NOMO-1 treated with DMSO at 0.1 percent for 48 hours (cell line): ENCODE data around the gene ABCA9.
"Not testable (repeated sequence)": the region's sequence is repeated elsewhere in the genome, so short reads cannot be mapped to it uniquely, and the experiment has no call there.

Experiments
- DNase-seq: peaks from one replicate; lab custom pipeline; 2025; ENCODE audit not compliant: unreplicated experiment; lab: John Stamatoyannopoulos, UW

The ABCA9 gene

GRCh38 chr17:69044371-69044770 is 16.4 kb downstream of the ABCA9 start:
- no peak for DNase-seq

- no peak for DNase-seq
Measured at GRCh38 chr17:69043098-69043734, 17.5 kb downstream of the ABCA9 start.

- DNase-seq = no peak
Measured at GRCh38 chr17:69042308-69042707, 18.4 kb downstream of the ABCA9 start.

GRCh38 chr17:69031839-69032238 is 28.9 kb downstream of the ABCA9 start:
- no peak for DNase-seq

GRCh38 chr17:69030169-69030568 is 30.6 kb downstream of the ABCA9 start:
- peak; percentile 12 for DNase-seq

GRCh38 chr17:69018687-69019086 is 42.0 kb downstream of the ABCA9 start:
- DNase-seq = peak; percentile 4

- no peak for DNase-seq
Measured at GRCh38 chr17:69018022-69018615, 42.6 kb downstream of the ABCA9 start.

GRCh38 chr17:69015631-69016030 is 45.1 kb downstream of the ABCA9 start:
- no peak for DNase-seq

- DNase-seq = no peak
Measured at GRCh38 chr17:69012895-69013805, 47.6 kb downstream of the ABCA9 start.

GRCh38 chr17:69009930-69010329 is 50.8 kb downstream of the ABCA9 start:
- no peak for DNase-seq

GRCh38 chr17:69004759-69005158 is 56.0 kb downstream of the ABCA9 start:
- not testable (repeated sequence) for DNase-seq

- DNase-seq = not testable (repeated sequence)
Measured at GRCh38 chr17:68999743-69000142, 61.0 kb downstream of the ABCA9 start.

GRCh38 chr17:68993112-68993511 is 67.6 kb downstream of the ABCA9 start:
- no peak for DNase-seq

GRCh38 chr17:68987966-68988365 is 72.8 kb downstream of the ABCA9 start:
- DNase-seq = no peak

- peak; percentile 15 for DNase-seq
Measured at GRCh38 chr17:68981288-68981687, 79.4 kb downstream of the ABCA9 start.

- DNase-seq = peak; percentile 20
Measured at GRCh38 chr17:68973098-68973846, 87.5 kb downstream of the ABCA9 start.

GRCh38 chr17:68972119-68972704 is 88.5 kb downstream of the ABCA9 start:
- peak; percentile 17 for DNase-seq

GRCh38 chr17:68969101-68969500 is 91.6 kb downstream of the ABCA9 start:
- DNase-seq = peak; percentile 64

- DNase-seq = no peak
Measured at GRCh38 chr17:68963958-68964357, 96.8 kb downstream of the ABCA9 start.

- no peak for DNase-seq
Measured at GRCh38 chr17:68961214-68961882, 99.4 kb downstream of the ABCA9 start.
